Skeletal muscle tissue (tissue), 4 donors: Measurements from ENCODE around the gene HAPLN2. TPM values are rescaled to one million over a fixed set of nuclear protein-coding genes. Genes with fewer than 3 reads are reported as not detected.

ENCODE experiments used
- H3K27ac ChIP-seq: one replicate; pipeline ENCODE4 v1.7.0; 2013; ENCODE audit warnings: mild to moderate bottlenecking, low read depth, low read length, inconsistent platforms
- H3K27me3 ChIP-seq, 3 donors: one replicate each; pipeline ENCODE4 v1.7.0; 2013; ENCODE audit warnings: low read length in 3 of 3; ENCODE audit not compliant: control insufficient read depth in 3 of 3, insufficient read depth in 3 of 3
- H3K36me3 ChIP-seq, 3 donors: one replicate each; pipeline ENCODE4 v1.7.0; 2013; ENCODE audit warnings: low read length in 3 of 3; ENCODE audit not compliant: control insufficient read depth in 3 of 3, insufficient read depth in 3 of 3
- H3K4me1 ChIP-seq, 3 donors: one replicate each; pipeline ENCODE4 v1.7.0; 2013; ENCODE audit warnings: low read length in 3 of 3, mild to moderate bottlenecking in 3 of 3; ENCODE audit not compliant: control insufficient read depth in 3 of 3, insufficient read depth in 3 of 3
- H3K4me3 ChIP-seq, 3 donors: one replicate each; pipeline ENCODE4 v1.7.0; 2013; ENCODE audit warnings: low read length in 3 of 3
- H3K9ac ChIP-seq, 3 donors: one replicate each; pipeline ENCODE4 v1.7.0; 2013; ENCODE audit warnings: low read length in 3 of 3, mild to moderate bottlenecking in 3 of 3, moderate library complexity in 2 of 3, low read depth in 1 of 3
- H3K9me3 ChIP-seq, 3 donors: one replicate each; pipeline ENCODE4 v1.7.0; 2013; ENCODE audit warnings: low read length in 3 of 3; ENCODE audit not compliant: control insufficient read depth in 3 of 3
- total RNA-seq: library from RNA; depleted of rRNA; stranded (reverse); fragments of >200 nt; gene quantifications from one replicate; pipeline ENCODE4 v1.2.3, GENCODE V29; 2014
- donor health status: Osteomylitis.

The HAPLN2 gene
- total RNA-seq, 1 donor from 2014 or later = 0.52 TPM

GRCh38 chr1:156591432-156592157 is 27.6 kb upstream of the HAPLN2 start, which contains the start of gene NAXE:
Gene NAXE, plus strand, starts transcription at chr1:156591776. Its CDS starts 29 bp downstream, at chr1:156591805.
- Histone ChIP-seq H3K27ac (peak within 1 kb of the TSS; percentile 79), H3K27me3 (no peaks in the 10 kb centered on the region), H3K36me3 (peaks cover 26 to 37% (median 30%) of the 10 kb centered on the region in 3 donors), H3K9ac (peak within 1 kb of the TSS; percentile 92 to 97 (median 93)), H3K4me3 (peak within 1 kb of the TSS; percentile 93 to 94 (median 93)), H3K4me1 (peaks cover 11 to 26% (median 13%) of the 10 kb centered on the region in 3 donors), H3K9me3 (no peaks in the 10 kb centered on the region)

- peaks cover 33 to 45% (median 34%) of the 10 kb centered on the region in 3 donors for H3K36me3 ChIP-seq
- peak overlapping the region; percentile 79 for H3K27ac ChIP-seq
- no peaks in the 10 kb centered on the region for H3K9me3 ChIP-seq
- peak overlapping the region; percentile 84 to 93 (median 92) for H3K9ac ChIP-seq
- peak overlapping the region; percentile 78 to 93 (median 93) for H3K4me3 ChIP-seq
- H3K4me1 ChIP-seq = peaks cover 11 to 26% (median 13%) of the 10 kb centered on the region in 3 donors
- no peaks in the 10 kb centered on the region for H3K27me3 ChIP-seq
Observed at GRCh38 chr1:156592158-156592909, 26.9 kb upstream of the HAPLN2 start.

GRCh38 chr1:156592910-156593660 is 26.1 kb upstream of the HAPLN2 start:
- H3K4me3 ChIP-seq = no peak overlapping the region
- H3K9me3 ChIP-seq = no peaks in the 10 kb centered on the region
- H3K27me3 ChIP-seq = no peaks in the 10 kb centered on the region
- H3K4me1 ChIP-seq = peaks cover 11 to 26% (median 13%) of the 10 kb centered on the region in 3 donors
- peaks cover 40 to 52% (median 41%) of the 10 kb centered on the region in 3 donors for H3K36me3 ChIP-seq
- H3K9ac ChIP-seq = no peak overlapping the region
- H3K27ac ChIP-seq = no peak overlapping the region

- Histone ChIP-seq H3K4me1 (peaks cover 11 to 26% (median 13%) of the 10 kb centered on the region in 3 donors), H3K9ac (no peak overlapping the region), H3K27me3 (no peaks in the 10 kb centered on the region), H3K27ac (no peak overlapping the region), H3K4me3 (no peak overlapping the region), H3K9me3 (no peaks in the 10 kb centered on the region), H3K36me3 (peaks cover 43 to 58% (median 43%) of the 10 kb centered on the region in 3 donors)
Observed at GRCh38 chr1:156593661-156593989, 25.6 kb upstream of the HAPLN2 start.

- peaks cover 11 to 26% (median 13%) of the 10 kb centered on the region in 3 donors for H3K4me1 ChIP-seq
- no peak overlapping the region for H3K27ac ChIP-seq
- H3K27me3 ChIP-seq = no peaks in the 10 kb centered on the region
- H3K36me3 ChIP-seq = peaks cover 43 to 58% (median 45%) of the 10 kb centered on the region in 3 donors
- H3K9me3 ChIP-seq = no peaks in the 10 kb centered on the region
- no peak overlapping the region for H3K4me3 ChIP-seq
- no peak overlapping the region for H3K9ac ChIP-seq
Observed at GRCh38 chr1:156594190-156594589, 25.0 kb upstream of the HAPLN2 start.

GRCh38 chr1:156595016-156595415 is 24.2 kb upstream of the HAPLN2 start:
- H3K9me3 ChIP-seq = no peaks in the 10 kb centered on the region
- H3K36me3 ChIP-seq = peaks cover 43 to 58% (median 45%) of the 10 kb centered on the region in 3 donors

GRCh38 chr1:156596426-156596825 is 22.8 kb upstream of the HAPLN2 start:
- H3K9ac ChIP-seq = no peak overlapping the region
- H3K36me3 ChIP-seq = peaks cover 43 to 58% (median 45%) of the 10 kb centered on the region in 3 donors

More at GRCh38 chr1:156595016-156595415, 24.2 kb upstream of the HAPLN2 start:
- H3K9ac ChIP-seq = no peak overlapping the region
- no peak overlapping the region for H3K27ac ChIP-seq
- H3K27me3 ChIP-seq = no peaks in the 10 kb centered on the region
- H3K4me3 ChIP-seq = no peak overlapping the region
- H3K4me1 ChIP-seq = peaks cover 11 to 26% (median 13%) of the 10 kb centered on the region in 3 donors

GRCh38 chr1:156598125-156598524 is 21.1 kb upstream of the HAPLN2 start:
- Histone ChIP-seq H3K4me1 (peaks cover 9 to 24% (median 18%) of the 10 kb centered on the region in 3 donors), H3K27me3 (no peaks in the 10 kb centered on the region), H3K4me3 (no peak overlapping the region), H3K36me3 (peaks cover 38 to 51% (median 41%) of the 10 kb centered on the region in 3 donors), H3K27ac (no peak overlapping the region), H3K9ac (no peak overlapping the region), H3K9me3 (no peaks in the 10 kb centered on the region)

More at GRCh38 chr1:156596426-156596825, 22.8 kb upstream of the HAPLN2 start:
- no peak overlapping the region for H3K4me3 ChIP-seq
- no peaks in the 10 kb centered on the region for H3K9me3 ChIP-seq
- H3K27me3 ChIP-seq = no peaks in the 10 kb centered on the region
- H3K4me1 ChIP-seq = peaks cover 9 to 30% (median 19%) of the 10 kb centered on the region in 3 donors
- no peak overlapping the region for H3K27ac ChIP-seq

GRCh38 chr1:156598731-156599432 is 20.3 kb upstream of the HAPLN2 start:
- Histone ChIP-seq H3K36me3 (peaks cover 36 to 47% (median 36%) of the 10 kb centered on the region in 3 donors), H3K9ac (no peak overlapping the region), H3K4me3 (no peak overlapping the region), H3K27ac (no peak overlapping the region), H3K9me3 (no peaks in the 10 kb centered on the region), H3K27me3 (no peaks in the 10 kb centered on the region), H3K4me1 (peaks cover 9 to 21% (median 18%) of the 10 kb centered on the region in 3 donors)
